GM10248 (cell line): ENCODE results near the gene GPR78.
A peak's percentile ranks its signal among the peaks of the same experiment; 100 is the strongest.

Experiments used
- CTCF ChIA-PET: fragments of 300-600 bp; sonication (Branson Sonifier 250); formaldehyde crosslinking; extraction: SDS; loops from one replicate; lab custom pipeline; 2021; ENCODE audit warnings: antibody characterized with exemption; lab: Yijun Ruan, JAX
- POLR2A ChIA-PET: fragments of 350-650 bp; sonication (Branson Sonifier 250); formaldehyde crosslinking; extraction: SDS; loops from one replicate; lab custom pipeline; 2020; ENCODE audit warnings: antibody characterized with exemption; lab: Yijun Ruan, JAX
- DNase-seq: peaks from one replicate; pipeline ENCODE4 v3.0.0; 2012; ENCODE audit errors: extremely low spot score
- TF ChIP-seq, protein P1 (sequence below): IDR thresholded peaks from 2 replicates; pipeline ENCODE4 v1.5.1; 2012; ENCODE audit warnings: mild to moderate bottlenecking, low read depth; ENCODE audit errors: extremely low read depth, missing control alignments, control extremely low read depth

GPR78 gene

DNA sequence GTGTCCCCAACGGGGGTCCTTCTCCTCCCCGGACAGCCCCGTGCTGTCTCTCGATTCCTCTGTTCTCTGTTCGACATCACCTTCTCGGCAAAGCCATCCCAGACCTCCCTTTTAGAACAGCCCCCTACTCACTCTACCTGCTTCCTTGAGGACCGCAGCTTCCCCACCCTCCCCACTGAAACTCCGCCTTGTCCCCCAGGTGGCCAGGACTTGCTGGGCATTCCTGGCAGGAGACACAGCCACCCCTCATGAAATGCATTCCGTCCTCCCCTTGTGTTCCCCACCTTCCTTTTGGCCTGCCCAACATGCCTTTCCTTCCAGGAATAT lies 34.8 kb upstream of the GPR78 start:
- DNase-seq = no peak
- TF ChIP-seq, protein P1, sequence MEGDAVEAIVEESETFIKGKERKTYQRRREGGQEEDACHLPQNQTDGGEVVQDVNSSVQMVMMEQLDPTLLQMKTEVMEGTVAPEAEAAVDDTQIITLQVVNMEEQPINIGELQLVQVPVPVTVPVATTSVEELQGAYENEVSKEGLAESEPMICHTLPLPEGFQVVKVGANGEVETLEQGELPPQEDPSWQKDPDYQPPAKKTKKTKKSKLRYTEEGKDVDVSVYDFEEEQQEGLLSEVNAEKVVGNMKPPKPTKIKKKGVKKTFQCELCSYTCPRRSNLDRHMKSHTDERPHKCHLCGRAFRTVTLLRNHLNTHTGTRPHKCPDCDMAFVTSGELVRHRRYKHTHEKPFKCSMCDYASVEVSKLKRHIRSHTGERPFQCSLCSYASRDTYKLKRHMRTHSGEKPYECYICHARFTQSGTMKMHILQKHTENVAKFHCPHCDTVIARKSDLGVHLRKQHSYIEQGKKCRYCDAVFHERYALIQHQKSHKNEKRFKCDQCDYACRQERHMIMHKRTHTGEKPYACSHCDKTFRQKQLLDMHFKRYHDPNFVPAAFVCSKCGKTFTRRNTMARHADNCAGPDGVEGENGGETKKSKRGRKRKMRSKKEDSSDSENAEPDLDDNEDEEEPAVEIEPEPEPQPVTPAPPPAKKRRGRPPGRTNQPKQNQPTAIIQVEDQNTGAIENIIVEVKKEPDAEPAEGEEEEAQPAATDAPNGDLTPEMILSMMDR = no peak
- POLR2A ChIA-PET = no interaction called here
- CTCF ChIA-PET = interaction anchor here (8.5 kb wide), 1 partner anchor 77 kb away, joined by 79 read pairs; no protein-coding TSS in a partner anchor

DNA sequence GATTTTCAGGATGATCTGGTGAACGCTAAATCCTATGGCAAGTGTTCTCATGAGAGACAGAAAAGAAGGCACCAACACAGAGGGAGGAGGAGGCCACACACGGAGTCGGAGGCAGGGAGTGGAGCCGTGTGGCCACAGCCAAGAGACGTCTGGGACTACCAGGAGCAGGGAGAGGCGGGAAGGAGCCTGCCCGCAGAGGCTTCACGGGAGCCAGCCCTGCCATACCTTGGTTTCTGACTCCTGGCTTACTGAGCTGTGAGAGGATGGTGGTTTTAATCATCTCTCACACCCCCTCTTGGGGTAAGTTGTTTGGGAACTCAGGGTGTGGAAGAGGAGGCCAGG lies 33.5 kb upstream of the GPR78 start:
- ChIA-PET CTCF (interaction anchor here (0.9 to 8.5 kb wide), 10 partner anchors 11 to 85 kb away, joined by 3 to 79 read pairs (median 4); no protein-coding TSS in a partner anchor), POLR2A (no interaction called here)
- TF ChIP-seq, protein P1 = no peak
- no peak for DNase-seq

DNA sequence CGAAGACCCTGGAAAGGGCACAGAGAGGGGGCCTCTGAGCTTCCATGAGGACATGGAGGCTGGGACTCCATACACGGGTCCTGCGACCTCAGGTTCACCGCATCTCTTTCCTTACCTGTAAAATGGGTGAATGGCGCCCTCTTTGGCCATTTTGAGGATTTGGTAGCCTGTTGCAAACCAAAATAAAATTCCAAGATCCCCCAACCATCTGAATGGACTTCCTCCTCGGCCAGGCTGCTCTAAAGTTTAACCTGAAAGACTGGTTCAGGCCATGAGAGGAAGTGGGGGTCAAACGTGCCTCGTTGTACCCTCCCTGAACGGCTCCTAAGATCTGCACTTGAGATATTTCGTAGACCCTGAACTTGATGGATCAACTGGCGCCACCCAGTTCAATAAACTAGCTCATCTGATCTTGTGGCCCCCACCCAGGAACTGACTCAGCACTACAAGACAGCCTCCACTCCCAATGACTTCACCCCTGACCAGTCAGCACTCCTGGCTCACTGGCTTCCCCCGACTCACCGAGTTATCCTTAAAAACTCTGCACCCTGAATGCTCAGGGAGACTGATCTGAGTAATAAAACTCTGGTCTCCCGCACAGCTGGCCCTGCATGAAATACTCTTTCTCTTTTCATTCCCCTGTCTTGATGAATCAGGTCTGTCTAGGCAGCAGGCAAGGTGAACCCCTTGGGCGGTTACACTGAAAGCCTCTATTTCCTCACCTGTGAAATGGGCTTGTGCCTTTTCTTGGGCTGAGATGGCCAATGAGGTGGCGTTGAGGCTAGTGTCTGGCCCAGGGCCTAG lies 32.9 kb upstream of the GPR78 start:
- POLR2A ChIA-PET = no interaction called here

DNA sequence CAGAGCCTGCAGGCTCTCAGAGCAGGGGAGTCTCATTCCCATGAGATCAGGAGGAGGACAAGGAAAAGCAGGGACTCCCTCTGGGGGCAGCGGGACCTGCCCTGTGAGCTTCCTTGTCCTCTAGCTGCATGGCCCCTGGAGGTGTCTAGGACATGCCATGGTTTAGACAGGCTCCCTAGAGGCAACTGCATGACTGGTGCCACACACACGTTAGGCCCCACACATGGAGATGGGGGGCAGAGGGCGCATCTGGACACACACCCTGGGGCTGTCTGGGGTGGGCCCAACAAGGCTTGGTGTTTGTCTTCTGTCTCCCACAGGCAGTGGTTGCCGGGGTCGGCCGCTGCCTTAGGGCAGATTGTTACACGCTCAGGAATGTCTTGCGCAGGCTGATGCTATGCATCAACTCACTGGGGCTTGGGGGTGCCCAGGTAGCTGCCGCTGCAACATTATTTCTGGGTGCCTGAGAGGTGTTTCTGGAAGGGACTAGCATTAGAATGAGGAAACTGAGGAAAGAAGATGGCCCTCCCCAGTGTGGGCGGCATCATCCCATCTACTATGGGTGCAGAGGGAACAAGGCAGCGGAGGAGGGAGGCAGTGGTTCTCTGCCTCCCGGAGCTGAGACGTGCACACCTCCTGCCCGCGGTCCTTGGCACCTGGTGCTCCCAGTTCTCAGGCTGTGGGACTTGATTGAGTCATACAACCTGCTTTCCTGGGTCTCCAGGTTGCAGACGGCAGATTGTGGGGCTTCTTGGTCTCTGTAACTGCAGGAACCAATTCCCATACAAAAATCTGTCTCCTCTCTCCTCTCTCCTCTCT lies 32.1 kb upstream of the GPR78 start:
- no peak for DNase-seq
- ChIA-PET POLR2A (no interaction called here), CTCF (interaction anchor here (1.1 to 8.5 kb wide), 7 partner anchors 13 to 87 kb away, joined by 3 to 79 read pairs (median 5); no protein-coding TSS in a partner anchor)
- TF ChIP-seq, protein P1 = no peak

More for the DNA sequence above, 32.9 kb upstream of the GPR78 start:
- CTCF ChIA-PET = interaction anchor here (0.9 to 8.5 kb wide), 10 partner anchors 10 to 86 kb away, joined by 3 to 79 read pairs (median 4); no protein-coding TSS in a partner anchor
- TF ChIP-seq, protein P1 = peak; percentile 48
- DNase-seq = peak; percentile 67

DNA sequence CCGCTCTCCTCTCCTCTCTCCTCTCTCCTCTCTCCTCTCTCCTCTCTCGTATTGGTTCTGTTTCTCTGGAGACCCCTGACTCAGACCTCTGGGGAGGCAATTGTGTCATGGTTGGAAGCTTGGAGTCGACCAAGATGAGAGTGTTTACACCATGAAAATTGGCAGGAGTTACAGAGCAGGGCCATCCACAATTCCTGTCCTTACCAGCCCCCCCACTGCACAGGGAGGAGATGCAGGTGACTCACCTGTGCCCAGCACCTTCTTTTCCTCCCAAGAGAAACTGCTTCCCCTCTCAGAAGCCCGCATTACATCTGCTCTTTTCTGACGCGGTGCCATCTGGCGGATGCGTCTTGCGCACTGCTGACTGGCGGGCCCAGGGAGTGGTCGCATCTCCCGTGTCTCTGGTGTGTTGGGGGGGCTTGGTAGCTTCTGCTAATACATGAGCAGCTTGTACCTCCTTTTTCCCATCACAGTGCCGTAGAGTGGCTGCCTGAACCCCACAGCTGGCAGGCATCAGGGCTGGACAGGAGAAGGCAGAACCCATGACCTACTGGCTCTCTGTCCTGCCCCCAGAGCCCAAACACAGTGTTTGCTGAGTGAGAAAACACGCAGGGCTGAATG lies 31.4 kb upstream of the GPR78 start:
- no peak for DNase-seq
- ChIA-PET CTCF (interaction anchor here (8.5 kb wide), 1 partner anchor 80 kb away, joined by 79 read pairs; no protein-coding TSS in a partner anchor), POLR2A (no interaction called here)
- TF ChIP-seq, protein P1 = no peak

DNA sequence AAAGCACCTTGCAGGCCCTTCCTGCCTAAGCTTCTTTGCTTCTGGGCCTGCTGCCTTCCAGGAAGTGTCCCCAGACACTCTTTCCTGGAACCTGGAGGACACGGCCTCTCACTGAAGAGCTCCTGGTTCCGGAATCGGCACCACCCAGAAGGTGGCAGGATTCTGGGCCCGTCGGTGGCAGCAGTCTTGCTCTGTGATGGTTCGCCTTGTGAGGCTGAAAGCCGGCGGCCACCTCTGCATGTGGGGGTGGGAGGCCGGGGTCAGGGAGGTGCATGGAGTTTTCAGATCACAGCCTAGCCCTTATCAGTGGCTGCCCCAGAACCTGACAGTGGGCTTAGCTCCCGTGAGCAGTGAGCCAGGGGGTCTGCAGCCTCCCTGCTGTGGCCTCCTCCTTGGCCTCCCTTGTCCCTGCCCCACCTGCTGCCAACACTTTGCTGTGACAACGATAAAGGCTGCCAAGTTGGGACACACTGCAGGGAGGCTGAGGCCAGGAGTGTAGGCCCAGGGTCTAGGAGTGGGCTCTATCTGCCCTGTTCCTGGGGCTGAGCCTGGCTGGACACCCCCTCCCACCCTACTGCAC lies 30.8 kb upstream of the GPR78 start:
- TF ChIP-seq, protein P1 = no peak
- ChIA-PET POLR2A (no interaction called here), CTCF (interaction anchor here (8.5 kb wide), 1 partner anchor 81 kb away, joined by 79 read pairs; no protein-coding TSS in a partner anchor)
- DNase-seq = no peak
